Choroid plexus epithelial cell (primary cell): ENCODE measurements around the gene WNK2.

Source experiments
- DNase-seq: peaks from one replicate; pipeline ENCODE4 v3.0.0-alpha.2; 2010; ENCODE audit warnings: low read depth
- H3K4me3 ChIP-seq: 2 replicates; pipeline ENCODE4 v1.5.1; 2011; ENCODE audit warnings: low read depth, mild to moderate bottlenecking, control low read depth, low read length, moderate library complexity
- CTCF ChIP-seq: conservative IDR thresholded peaks from 2 replicates; pipeline ENCODE4 v1.5.1; 2011; ENCODE audit warnings: low read depth, mild to moderate bottlenecking, control low read depth, inconsistent platforms, low read length, moderate library complexity

The WNK2 gene

GRCh38 chr9:93226819-93227218 is 42.9 kb downstream of the WNK2 start:
- no peak for DNase-seq
- no peak overlapping the region for H3K4me3 ChIP-seq
- no peak for TF ChIP-seq CTCF

- DNase-seq: no peak
- no peak for TF ChIP-seq CTCF
- no peak overlapping the region for H3K4me3 ChIP-seq
Observed at GRCh38 chr9:93228030-93228429, 44.1 kb downstream of the WNK2 start.

- no peak for TF ChIP-seq CTCF
- DNase-seq: no peak
- H3K4me3 ChIP-seq: no peak overlapping the region
Observed at GRCh38 chr9:93228453-93228852, 44.5 kb downstream of the WNK2 start.

GRCh38 chr9:93229636-93230035 is 45.7 kb downstream of the WNK2 start:
- no peak for TF ChIP-seq CTCF
- no peak for DNase-seq

GRCh38 chr9:93230185-93230584 is 46.2 kb downstream of the WNK2 start:
- H3K4me3 ChIP-seq: no peak overlapping the region
- TF ChIP-seq CTCF: no peak
- DNase-seq: no peak

More at GRCh38 chr9:93229636-93230035, 45.7 kb downstream of the WNK2 start:
- H3K4me3 ChIP-seq: no peak overlapping the region

- DNase-seq: no peak
Observed at GRCh38 chr9:93230601-93231000, 46.7 kb downstream of the WNK2 start.

More at GRCh38 chr9:93230601-93231000, 46.7 kb downstream of the WNK2 start:
- no peak overlapping the region for H3K4me3 ChIP-seq
- no peak for TF ChIP-seq CTCF
